Activated CD8-positive, alpha-beta memory T cell treated with anti-CD3 and anti-CD28 coated beads, Interleukin-2, amount 50 U/mL, for 1 hour (primary cell): ENCODE measurements around the gene C17orf107.
A peak's percentile ranks its signal among the peaks of the same experiment; 100 is the strongest.

Source experiments
- DNase-seq: peaks from one replicate; pipeline ENCODE4 v3.0.0-alpha.2; 2020; ENCODE audit errors: extremely low read depth

Gene C17orf107

DNA sequence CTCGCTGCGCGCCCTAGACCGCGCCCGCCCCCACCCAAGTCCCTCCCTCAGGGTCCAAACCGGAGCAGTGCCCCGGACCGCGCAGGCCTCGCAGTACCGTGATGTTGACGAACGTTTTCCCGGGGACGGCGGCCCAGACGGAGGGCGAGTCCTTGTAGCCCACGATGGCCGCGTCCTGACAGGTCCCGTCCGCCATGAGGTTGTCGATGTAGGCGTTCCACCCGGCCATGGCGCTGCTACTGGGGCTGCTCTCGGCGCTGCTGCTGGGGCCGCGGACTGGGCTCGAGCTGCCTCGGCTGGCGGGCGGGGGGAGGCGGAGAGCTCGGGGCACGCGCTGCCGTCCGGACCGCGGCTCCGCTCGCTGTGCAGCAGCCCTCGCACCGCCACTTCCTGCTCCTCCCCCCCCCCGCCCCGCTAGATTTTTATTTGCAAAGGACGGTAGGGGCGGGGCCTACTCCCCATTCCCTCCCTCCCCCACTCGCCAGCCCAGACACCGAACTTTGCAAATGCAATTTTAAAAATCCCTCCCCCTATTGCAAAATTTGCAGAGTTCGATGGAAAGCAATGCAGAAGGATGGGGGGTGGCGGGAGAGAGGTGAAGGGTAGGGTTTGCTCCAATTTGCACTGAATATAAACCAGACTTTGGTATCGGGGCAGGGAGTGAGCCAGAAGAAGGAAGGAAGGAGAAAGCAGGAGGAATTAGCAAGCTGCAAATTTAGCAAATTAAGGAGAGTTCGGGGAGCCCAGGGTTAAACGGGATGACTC is 49.0 kb downstream of the C17orf107 start, which contains the start of gene PFN1:
Gene PFN1 (minus strand): TSS at position 365 of the 765 bp plus-strand sequence. CDS start 136 bp downstream, at position 229.
- peak; percentile 69 for DNase-seq

- no peak for DNase-seq
Measured at GRCh38 chr17:4948931-4949320, 49.6 kb downstream of the C17orf107 start.

- DNase-seq, result peak; percentile 70
Measured at GRCh38 chr17:4949321-4950074, 50.2 kb downstream of the C17orf107 start.

- no peak for DNase-seq
Measured at GRCh38 chr17:4950075-4950745, 50.9 kb downstream of the C17orf107 start.

- no peak for DNase-seq
Measured at GRCh38 chr17:4950746-4951204, 51.4 kb downstream of the C17orf107 start, which contains the start of gene ENO3. TSS of gene ENO3 (plus strand) at chr17:4951119. CDS start at chr17:4951830, 711 bp downstream.

DNA sequence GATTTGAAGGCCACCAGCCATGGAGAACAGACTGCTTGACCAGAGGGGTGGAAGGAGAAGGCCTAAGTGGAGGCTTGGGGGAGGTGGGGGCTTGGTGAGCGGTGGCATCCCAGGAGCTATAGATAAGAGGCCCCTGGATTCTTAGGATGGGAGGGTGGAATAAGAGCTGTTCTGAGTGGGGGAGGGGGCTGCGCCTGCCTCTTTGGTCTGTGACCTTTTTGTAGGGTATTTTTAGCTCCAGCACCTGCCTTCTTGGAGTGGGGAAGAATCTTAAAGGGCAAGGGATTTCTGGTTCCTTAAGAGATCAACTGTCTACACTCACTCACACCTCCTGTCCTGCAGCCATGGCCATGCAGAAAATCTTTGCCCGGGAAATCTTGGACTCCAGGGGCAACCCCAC is 52.1 kb downstream of the C17orf107 start:
- DNase-seq, result no peak
